OCI-LY3 (cell line): Measurements from ENCODE around the gene LPP.
"Not testable (repeated sequence)": the region's sequence is repeated elsewhere in the genome, so short reads cannot be mapped to it uniquely, and the experiment has no call there.

Experiments used
- H2AFZ ChIP-seq: fragments of 200-600, 300-600 bp; shearing (Covaris generic); 2 replicates; pipeline ENCODE4 v1.6.0; 2014; ENCODE audit warnings: antibody characterized with exemption, low read depth, low read length
- H3K27ac ChIP-seq: fragments of 200-600, 300-600 bp; sonication (generic); 2 replicates; pipeline ENCODE4 v1.5.1; 2014; ENCODE audit warnings: mild to moderate bottlenecking, low read length, moderate library complexity, mixed read lengths
- H3K27me3 ChIP-seq: fragments of 200-600, 300-600 bp; sonication (generic); 2 replicates; pipeline ENCODE4 v1.6.1; 2014; ENCODE audit warnings: low read depth, low read length, mixed read lengths
- H3K36me3 ChIP-seq: fragments of 200-600, 300-600 bp; sonication (generic); replicated peaks from 2 replicates; pipeline ENCODE3; 2014; ENCODE audit warnings: low read depth, low read length, mixed read lengths
- H3K4me1 ChIP-seq: fragments of 300-600, 200-600 bp; sonication (generic); 2 replicates; pipeline ENCODE4 v1.6.1; 2014; ENCODE audit warnings: low read length, mixed read lengths
- H3K4me2 ChIP-seq: fragments of 200-600, 300-600 bp; sonication (generic); 2 replicates; pipeline ENCODE4 v1.6.1; 2014; ENCODE audit warnings: low read length, mixed read lengths
- H3K4me3 ChIP-seq: fragments of 300-600, 200-600 bp; sonication (generic); 2 replicates; pipeline ENCODE4 v1.5.1; 2014; ENCODE audit warnings: antibody characterized with exemption, mild to moderate bottlenecking, low read length, moderate library complexity
- H3K79me2 ChIP-seq: fragments of 300-600, 200-600 bp; shearing (Covaris generic); 2 replicates; pipeline ENCODE4 v1.6.1; 2014; ENCODE audit warnings: mild to moderate bottlenecking, low read length, mixed read lengths
- H3K9ac ChIP-seq: fragments of 300-600, 200-600 bp; shearing (Covaris generic); 2 replicates; pipeline ENCODE4 v1.6.0; 2014; ENCODE audit warnings: mild to moderate bottlenecking, low read length, moderate library complexity
- H3K9me3 ChIP-seq: fragments of 200-600, 300-600 bp; shearing (Covaris generic); 2 replicates; pipeline ENCODE4 v1.6.1; 2014; ENCODE audit warnings: low read length, mixed read lengths; ENCODE audit not compliant: insufficient read depth
- H4K20me1 ChIP-seq: fragments of 200-600, 300-600 bp; sonication (generic); 2 replicates; pipeline ENCODE4 v1.6.1; 2016; ENCODE audit warnings: low read length, mixed read lengths; ENCODE audit not compliant: insufficient read depth
- EZH2phosphoT487 ChIP-seq: fragments of 200-600 bp; shearing (Covaris generic); IDR thresholded peaks from 2 replicates; pipeline ENCODE4 v1.6.1; 2018; ENCODE audit warnings: antibody characterized with exemption, mixed run types, low read depth
- TF ChIP-seq, protein P1 (sequence below): fragments of 200-600, 300-600 bp; sonication (generic); IDR thresholded peaks from 2 replicates; pipeline ENCODE4 v1.5.1; 2014; ENCODE audit warnings: antibody characterized with exemption, low read length, low read depth

LPP gene

DNA sequence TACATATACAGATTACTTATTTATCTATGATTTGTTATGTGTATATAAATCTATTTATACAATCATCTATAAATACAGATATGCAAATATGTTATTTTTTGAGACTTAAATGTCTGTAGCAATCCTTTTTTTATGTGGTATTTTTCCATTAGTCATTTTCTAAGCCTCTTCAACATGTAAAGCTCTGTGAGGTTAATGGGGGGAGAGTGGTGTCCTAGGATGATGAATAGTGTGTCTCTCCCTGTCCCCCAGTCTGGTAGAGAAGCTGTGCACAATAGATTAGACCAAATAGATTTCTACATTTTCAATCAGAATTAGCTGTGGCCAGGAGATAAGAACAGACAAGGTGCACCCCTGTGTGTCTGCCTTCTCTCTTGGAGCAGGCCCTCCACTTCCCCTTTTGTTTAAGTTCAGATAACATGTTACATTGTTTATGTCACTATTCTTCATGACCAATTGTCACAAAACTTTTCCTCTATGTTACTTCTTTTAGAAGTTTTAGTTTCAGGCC is 453.9 kb downstream of the LPP start:
- H3K27me3 ChIP-seq = no peaks in the 10 kb centered on the region
- H3K9ac ChIP-seq = no peak overlapping the region
- H3K4me2 ChIP-seq = no peak overlapping the region; the same call in 1 of the 2 replicates
- no peaks in the 10 kb centered on the region for H4K20me1 ChIP-seq
- peaks cover 3% of the 10 kb centered on the region for H3K36me3 ChIP-seq
- H3K79me2 ChIP-seq = no peaks in the 10 kb centered on the region
- H3K9me3 ChIP-seq = no peaks in the 10 kb centered on the region
- no peak overlapping the region for H3K4me3 ChIP-seq
- H3K4me1 ChIP-seq = peaks cover 33% of the 10 kb centered on the region
- H2AFZ ChIP-seq = no peak overlapping the region
- TF ChIP-seq EZH2phosphoT487 = no peak
- TF ChIP-seq, protein P1, sequence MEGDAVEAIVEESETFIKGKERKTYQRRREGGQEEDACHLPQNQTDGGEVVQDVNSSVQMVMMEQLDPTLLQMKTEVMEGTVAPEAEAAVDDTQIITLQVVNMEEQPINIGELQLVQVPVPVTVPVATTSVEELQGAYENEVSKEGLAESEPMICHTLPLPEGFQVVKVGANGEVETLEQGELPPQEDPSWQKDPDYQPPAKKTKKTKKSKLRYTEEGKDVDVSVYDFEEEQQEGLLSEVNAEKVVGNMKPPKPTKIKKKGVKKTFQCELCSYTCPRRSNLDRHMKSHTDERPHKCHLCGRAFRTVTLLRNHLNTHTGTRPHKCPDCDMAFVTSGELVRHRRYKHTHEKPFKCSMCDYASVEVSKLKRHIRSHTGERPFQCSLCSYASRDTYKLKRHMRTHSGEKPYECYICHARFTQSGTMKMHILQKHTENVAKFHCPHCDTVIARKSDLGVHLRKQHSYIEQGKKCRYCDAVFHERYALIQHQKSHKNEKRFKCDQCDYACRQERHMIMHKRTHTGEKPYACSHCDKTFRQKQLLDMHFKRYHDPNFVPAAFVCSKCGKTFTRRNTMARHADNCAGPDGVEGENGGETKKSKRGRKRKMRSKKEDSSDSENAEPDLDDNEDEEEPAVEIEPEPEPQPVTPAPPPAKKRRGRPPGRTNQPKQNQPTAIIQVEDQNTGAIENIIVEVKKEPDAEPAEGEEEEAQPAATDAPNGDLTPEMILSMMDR = no peak
- H3K27ac ChIP-seq = peak overlapping the region; percentile 86; the same call in 1 of the 2 replicates

DNA sequence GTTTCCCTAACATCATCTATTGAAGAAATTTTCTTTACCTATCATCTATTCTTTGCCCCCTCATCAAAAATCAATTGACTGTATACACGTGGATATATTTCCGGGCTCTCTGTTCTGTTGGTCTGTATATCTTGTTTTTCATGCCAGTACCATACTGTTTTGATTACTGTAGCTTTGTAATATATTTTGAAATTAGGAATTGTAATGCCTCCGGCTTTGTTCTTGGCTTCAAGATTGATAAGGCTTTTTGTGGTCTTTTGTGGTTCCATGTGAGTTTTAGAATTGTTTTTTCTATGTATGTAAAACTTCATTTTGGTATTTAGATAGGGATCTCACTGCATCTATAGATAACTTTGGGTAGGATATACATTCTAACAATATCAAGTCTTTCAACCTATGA is 454.4 kb downstream of the LPP start:
- no peak overlapping the region for H3K27ac ChIP-seq
- H3K27me3 ChIP-seq = no peaks in the 10 kb centered on the region
- H3K4me3 ChIP-seq = no peak overlapping the region
- no peak overlapping the region for H3K9ac ChIP-seq
- H3K79me2 ChIP-seq = no peaks in the 10 kb centered on the region
- no peak for TF ChIP-seq EZH2phosphoT487
- TF ChIP-seq, protein P1 = no peak
- peaks cover 3% of the 10 kb centered on the region for H3K36me3 ChIP-seq
- peaks cover 33% of the 10 kb centered on the region for H3K4me1 ChIP-seq
- H4K20me1 ChIP-seq = no peaks in the 10 kb centered on the region
- H2AFZ ChIP-seq = no peak overlapping the region
- no peaks in the 10 kb centered on the region for H3K9me3 ChIP-seq
- no peak overlapping the region for H3K4me2 ChIP-seq

DNA sequence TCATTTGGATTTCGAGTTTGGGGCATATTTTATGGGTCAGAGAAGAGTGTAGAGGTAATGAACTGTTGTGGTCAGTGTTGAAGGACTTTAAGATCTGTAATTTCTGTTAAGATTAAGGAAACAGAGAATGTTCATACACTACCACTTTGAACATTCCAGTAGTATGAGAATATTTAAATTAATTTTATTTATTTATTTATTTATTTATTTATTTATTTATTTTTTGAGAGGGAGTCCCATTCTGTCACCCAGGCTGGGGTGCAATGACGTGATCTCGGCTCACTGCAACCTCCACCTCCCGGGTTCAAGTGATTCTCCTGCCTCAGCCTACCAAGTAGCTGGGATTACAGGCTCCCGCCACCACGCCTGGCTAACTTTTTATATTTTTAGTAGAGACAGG is 459.8 kb downstream of the LPP start:
- not testable (repeated sequence) for H3K36me3 ChIP-seq, H3K4me2 ChIP-seq

DNA sequence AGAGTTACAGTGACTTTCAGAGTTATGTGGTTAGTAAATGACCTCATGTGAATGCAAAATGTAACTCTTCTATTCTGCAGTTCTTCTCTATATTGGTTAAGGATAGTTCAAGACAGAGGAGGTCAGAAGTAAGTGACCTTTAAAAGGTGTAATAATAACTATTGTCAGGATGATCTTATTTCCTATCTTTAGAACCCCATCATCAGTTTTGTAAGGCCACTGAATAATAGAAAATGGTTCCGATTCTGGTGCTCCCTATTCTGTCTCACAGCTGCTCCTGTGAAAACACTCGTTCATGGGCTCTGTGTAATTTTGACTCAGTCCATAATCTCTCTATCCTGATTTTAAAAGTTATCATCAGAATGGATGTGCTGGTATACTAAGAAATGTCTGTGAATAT is 463.3 kb downstream of the LPP start:
- Histone ChIP-seq H3K36me3 (no peaks in the 10 kb centered on the region), H3K79me2 (no peaks in the 10 kb centered on the region), H3K4me3 (no peak overlapping the region), H3K4me2 (no peak overlapping the region), H3K27ac (no peak overlapping the region), H3K27me3 (no peaks in the 10 kb centered on the region), H4K20me1 (no peaks in the 10 kb centered on the region), H2AFZ (no peak overlapping the region), H3K4me1 (peaks cover 9% of the 10 kb centered on the region), H3K9ac (no peak overlapping the region), H3K9me3 (no peaks in the 10 kb centered on the region)
- no peak for TF ChIP-seq EZH2phosphoT487
- TF ChIP-seq, protein P1 = no peak

More for the DNA sequence above, 459.8 kb downstream of the LPP start:
- H3K9ac ChIP-seq, H3K27me3 ChIP-seq, H3K4me1 ChIP-seq, H3K27ac ChIP-seq, H3K9me3 ChIP-seq, H3K4me3 ChIP-seq, H4K20me1 ChIP-seq, H3K79me2 ChIP-seq, H2AFZ ChIP-seq: not testable (repeated sequence)
